ENCODE data around the gene ATF6.

Gene ATF6

GRCh38 chr1:161929137-161929536 is 163.0 kb downstream of the ATF6 start:
- in situ Hi-C loops (cut with MboI; ENCODE audit: low sequenced_read_pairs): no loop called here

- in situ Hi-C loops (cut with MboI; ENCODE audit: low sequenced_read_pairs): no loop called here
Observed at GRCh38 chr1:161930064-161930463, 163.9 kb downstream of the ATF6 start.

GRCh38 chr1:161932668-161933067 is 166.5 kb downstream of the ATF6 start:
- in situ Hi-C loops (cut with MboI; ENCODE audit: low sequenced_read_pairs): no loop called here

GRCh38 chr1:161933592-161934588 is 167.8 kb downstream of the ATF6 start:
- in situ Hi-C loops (cut with MboI; ENCODE audit: low sequenced_read_pairs): no loop called here

GRCh38 chr1:161935264-161935663 is 169.1 kb downstream of the ATF6 start:
- in situ Hi-C loops (cut with MboI; ENCODE audit: low sequenced_read_pairs): no loop called here

GRCh38 chr1:161936786-161937185 is 170.7 kb downstream of the ATF6 start:
- in situ Hi-C loops (cut with MboI; ENCODE audit: low sequenced_read_pairs): no loop called here

GRCh38 chr1:161940866-161941591 is 174.9 kb downstream of the ATF6 start:
- in situ Hi-C loops (cut with MboI; ENCODE audit: low sequenced_read_pairs): no loop called here

GRCh38 chr1:161941726-161942436 is 175.8 kb downstream of the ATF6 start:
- in situ Hi-C loops (cut with MboI; ENCODE audit: low sequenced_read_pairs): no loop called here

- in situ Hi-C loops (cut with MboI; ENCODE audit: low sequenced_read_pairs): no loop called here
Observed at GRCh38 chr1:161943737-161944136, 177.6 kb downstream of the ATF6 start.

- in situ Hi-C loops (cut with MboI; ENCODE audit: low sequenced_read_pairs): no loop called here
Observed at GRCh38 chr1:161944381-161944780, 178.3 kb downstream of the ATF6 start.

GRCh38 chr1:161945306-161946060 is 179.4 kb downstream of the ATF6 start:
- in situ Hi-C loops (cut with MboI; ENCODE audit: low sequenced_read_pairs): no loop called here

GRCh38 chr1:161946071-161946987 is 180.2 kb downstream of the ATF6 start:
- in situ Hi-C loops (cut with MboI; ENCODE audit: low sequenced_read_pairs): no loop called here

- in situ Hi-C loops (cut with MboI; ENCODE audit: low sequenced_read_pairs): no loop called here
Observed at GRCh38 chr1:161948435-161948834, 182.3 kb downstream of the ATF6 start.

GRCh38 chr1:161949548-161949947 is 183.4 kb downstream of the ATF6 start:
- in situ Hi-C loops (cut with MboI; ENCODE audit: low sequenced_read_pairs): no loop called here

- in situ Hi-C loops (cut with MboI; ENCODE audit: low sequenced_read_pairs): no loop called here
Observed at GRCh38 chr1:161950377-161950776, 184.3 kb downstream of the ATF6 start.

- in situ Hi-C loops (cut with MboI; ENCODE audit: low sequenced_read_pairs): no loop called here
Observed at GRCh38 chr1:161951646-161952045, 185.5 kb downstream of the ATF6 start.

- in situ Hi-C loops (cut with MboI; ENCODE audit: low sequenced_read_pairs): no loop called here
Observed at GRCh38 chr1:161952607-161953172, 186.6 kb downstream of the ATF6 start.

GRCh38 chr1:161953256-161953920 is 187.3 kb downstream of the ATF6 start:
- in situ Hi-C loops (cut with MboI; ENCODE audit: low sequenced_read_pairs): no loop called here

GRCh38 chr1:161954050-161954449 is 187.9 kb downstream of the ATF6 start:
- in situ Hi-C loops (cut with MboI; ENCODE audit: low sequenced_read_pairs): no loop called here
